Measurements from ENCODE around the gene CLCF1. TPM values are rescaled to one million over a fixed set of nuclear protein-coding genes. Genes with fewer than 3 reads are reported as not detected.

Gene CLCF1
- total and polyA plus RNA-seq, 2 donors from 2014 or later = 5.7 to 15.8 TPM

GRCh38 chr11:67382276-67383136 lies 9.1 kb upstream of the CLCF1 start:
- H3K4me3 ChIP-seq (ENCODE audit: low read length in 3 of 3) = no peak overlapping the region
- peaks cover 0 to 5% (median 0%) of the 10 kb centered on the region in 3 donors for H3K4me1 ChIP-seq (ENCODE audit: control insufficient read depth in 2 of 3, insufficient read depth in 2 of 3, low read depth in 1 of 3, low read length in 3 of 3)
- H3K27ac ChIP-seq (ENCODE audit: low read depth in 2 of 2, low read length in 2 of 2) = no peak overlapping the region
- FAIRE-seq = no peak
- H3K9me3 ChIP-seq (ENCODE audit: control insufficient read depth in 2 of 3, insufficient read depth in 1 of 3, low read length in 3 of 3) = no peaks in the 10 kb centered on the region
- TF ChIP-seq CTCF (IDR thresholded peaks at IDR 0.05; ENCODE audit: borderline replicate concordance, extremely low read depth, insufficient read depth) = peak; percentile 98
- no peaks in the 10 kb centered on the region for H3K27me3 ChIP-seq (ENCODE audit: control insufficient read depth, insufficient read depth, low read length)
- no peaks in the 10 kb centered on the region for H3K36me3 ChIP-seq (ENCODE audit: control insufficient read depth in 2 of 3, insufficient read depth in 3 of 3, low read length in 3 of 3)
- intact Hi-C loops (cut with DNase I) = loop anchor here (5.0 kb wide), 1 partner anchor 35 kb away; no protein-coding TSS in a partner anchor
- no peak overlapping the region for H3K9ac ChIP-seq (ENCODE audit: low read length in 3 of 3)
- DNase-seq = peak; percentile 77 to 89 (median 87)

- Histone ChIP-seq H3K4me3 (ENCODE audit: low read length in 3 of 3) (no peak overlapping the region), H3K27ac (ENCODE audit: low read depth in 2 of 2, low read length in 2 of 2) (no peak overlapping the region), H3K4me1 (ENCODE audit: control insufficient read depth in 2 of 3, insufficient read depth in 2 of 3, low read depth in 1 of 3, low read length in 3 of 3) (peaks cover 0 to 13% (median 0%) of the 10 kb centered on the region in 3 donors), H3K27me3 (ENCODE audit: control insufficient read depth, insufficient read depth, low read length) (no peaks in the 10 kb centered on the region), H3K9ac (ENCODE audit: low read length in 3 of 3) (no peak overlapping the region), H3K9me3 (ENCODE audit: control insufficient read depth in 2 of 3, insufficient read depth in 1 of 3, low read length in 3 of 3) (no peaks in the 10 kb centered on the region), H3K36me3 (ENCODE audit: control insufficient read depth in 2 of 3, insufficient read depth in 3 of 3, low read length in 3 of 3) (no peaks in the 10 kb centered on the region)
- FAIRE-seq (no peak), DNase-seq (no peak)
- intact Hi-C loops (cut with DNase I) = loop anchor here (5.0 kb wide), 1 partner anchor 34 kb away; no protein-coding TSS in a partner anchor
- TF ChIP-seq CTCF (IDR thresholded peaks at IDR 0.05; ENCODE audit: borderline replicate concordance, extremely low read depth, insufficient read depth) = no peak
Observed at GRCh38 chr11:67381244-67381972, 8.0 kb upstream of the CLCF1 start.

GRCh38 chr11:67379061-67380058 lies 6.0 kb upstream of the CLCF1 start:
- Histone ChIP-seq H3K27me3 (ENCODE audit: control insufficient read depth, insufficient read depth, low read length) (no peaks in the 10 kb centered on the region), H3K9ac (ENCODE audit: low read length in 3 of 3) (no peak overlapping the region), H3K4me3 (ENCODE audit: low read length in 3 of 3) (no peak overlapping the region), H3K27ac (ENCODE audit: low read depth in 2 of 2, low read length in 2 of 2) (no peak overlapping the region), H3K9me3 (ENCODE audit: control insufficient read depth in 2 of 3, insufficient read depth in 1 of 3, low read length in 3 of 3) (no peaks in the 10 kb centered on the region), H3K4me1 (ENCODE audit: control insufficient read depth in 2 of 3, insufficient read depth in 2 of 3, low read depth in 1 of 3, low read length in 3 of 3) (peaks cover 0 to 19% (median 5%) of the 10 kb centered on the region in 3 donors), H3K36me3 (ENCODE audit: control insufficient read depth in 2 of 3, insufficient read depth in 3 of 3, low read length in 3 of 3) (no peaks in the 10 kb centered on the region)
- intact Hi-C loops (cut with DNase I) = loop anchor here (5.0 kb wide), 1 partner anchor 32 kb away; no protein-coding TSS in a partner anchor
- peak in 1 of 5 donors; percentile 63 for DNase-seq
- TF ChIP-seq CTCF (IDR thresholded peaks at IDR 0.05; ENCODE audit: borderline replicate concordance, extremely low read depth, insufficient read depth) = no peak
- no peak for FAIRE-seq
